LHCN-M2 (cell line): ENCODE measurements around the gene XPC. TPM values are rescaled to one million over a fixed set of nuclear protein-coding genes. Genes with fewer than 3 reads are reported as not detected.
"Not testable (repeated sequence)": the region's sequence is repeated elsewhere in the genome, so short reads cannot be mapped to it uniquely, and the experiment has no call there.

Source experiments
- DNase-seq: peaks from one replicate; pipeline ENCODE4 v3.0.0-alpha.2; 2012; ENCODE audit warnings: low read depth
- total RNA-seq: library from RNA; depleted of rRNA; stranded (reverse); fragments of >200 nt; gene quantifications from 2 replicates; pipeline ENCODE4 v1.2.3, GENCODE V29; 2014; rRNA removed

Gene XPC
- total RNA-seq, 1 experiment from 2014 or later: 45.2 TPM

DNA sequence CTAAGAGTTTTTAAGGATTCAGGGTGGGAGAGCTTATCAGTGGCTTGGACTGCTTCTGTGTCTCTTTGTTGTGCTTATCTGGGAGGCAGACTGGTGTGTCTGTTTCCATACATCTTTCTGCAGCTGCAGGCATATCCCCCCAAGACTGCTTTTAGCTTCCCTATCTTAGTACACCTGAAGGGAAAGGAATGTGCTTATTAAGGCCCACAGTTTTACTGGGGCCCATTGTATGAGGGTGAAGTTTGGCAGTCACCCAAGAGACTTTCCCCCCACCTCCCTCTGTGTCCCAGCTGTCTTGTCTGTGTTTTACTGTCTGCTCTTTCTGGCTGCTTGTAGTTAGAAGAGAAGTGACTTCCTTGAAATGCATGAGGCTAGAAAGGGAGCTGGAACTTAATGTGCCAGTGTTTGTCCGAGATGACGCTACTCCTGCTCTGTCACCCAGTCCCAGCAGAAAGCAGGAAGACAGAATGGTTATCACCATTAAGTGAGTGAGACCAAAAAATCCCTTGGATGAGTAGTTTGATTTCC lies 57.4 kb downstream of the XPC start:
- not testable (repeated sequence) for DNase-seq

DNA sequence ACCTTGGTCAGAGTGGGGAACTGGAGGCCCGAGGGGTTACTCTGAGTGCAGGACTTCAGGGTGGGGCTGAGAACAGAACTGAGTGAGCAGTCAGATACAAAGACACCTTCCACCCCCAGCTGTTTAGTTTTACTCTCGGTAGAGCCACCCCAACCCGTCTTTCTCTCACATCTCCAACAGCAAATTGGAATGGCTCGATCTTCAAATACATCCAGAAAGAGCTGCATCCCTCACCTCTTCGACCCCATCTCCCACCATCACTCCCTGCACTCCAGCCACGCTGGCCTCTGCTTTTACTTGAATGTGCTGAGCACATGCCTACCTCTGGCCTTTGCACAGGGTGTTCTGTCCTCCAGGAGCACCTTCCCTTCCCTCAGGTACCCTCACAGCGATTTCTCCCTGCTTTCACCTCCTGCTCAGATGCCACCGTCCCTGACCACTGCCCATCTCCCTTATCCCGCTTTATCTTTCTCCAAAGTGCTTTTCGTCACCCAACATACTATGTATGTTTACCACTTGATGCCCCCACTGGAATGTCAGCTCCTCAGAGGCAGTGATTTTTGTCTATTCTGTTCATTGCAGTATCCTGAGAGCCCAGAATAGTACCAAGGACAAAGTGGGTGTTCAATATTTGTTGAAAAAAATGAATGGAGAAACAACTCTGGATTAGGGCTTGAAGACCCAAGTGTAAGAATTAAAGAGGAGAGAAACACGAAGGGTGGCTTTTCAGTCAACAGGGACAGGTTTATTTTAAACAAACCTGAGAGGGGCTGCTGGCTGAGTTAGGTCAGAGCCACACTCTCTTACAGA lies 58.1 kb downstream of the XPC start:
- no peak for DNase-seq

DNA sequence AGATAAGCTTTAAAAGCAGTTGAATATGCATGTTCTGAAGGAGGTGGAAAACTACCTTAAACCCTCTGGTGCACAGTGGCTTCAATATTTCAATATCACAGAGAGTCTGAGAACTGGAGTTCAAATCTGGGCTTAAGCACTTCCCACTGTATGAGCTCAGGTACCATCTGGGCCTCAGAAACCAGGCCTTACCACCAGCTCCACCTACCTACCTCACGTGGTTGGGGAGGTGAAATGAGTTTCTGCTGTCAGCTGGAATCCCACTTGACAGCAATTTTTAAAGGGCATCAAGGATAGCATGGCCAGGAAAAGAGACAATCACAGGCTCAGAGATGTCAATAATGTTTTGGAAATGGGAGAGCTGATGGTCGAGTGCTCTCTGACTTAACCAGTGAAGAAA lies 58.8 kb downstream of the XPC start:
- DNase-seq: no peak

DNA sequence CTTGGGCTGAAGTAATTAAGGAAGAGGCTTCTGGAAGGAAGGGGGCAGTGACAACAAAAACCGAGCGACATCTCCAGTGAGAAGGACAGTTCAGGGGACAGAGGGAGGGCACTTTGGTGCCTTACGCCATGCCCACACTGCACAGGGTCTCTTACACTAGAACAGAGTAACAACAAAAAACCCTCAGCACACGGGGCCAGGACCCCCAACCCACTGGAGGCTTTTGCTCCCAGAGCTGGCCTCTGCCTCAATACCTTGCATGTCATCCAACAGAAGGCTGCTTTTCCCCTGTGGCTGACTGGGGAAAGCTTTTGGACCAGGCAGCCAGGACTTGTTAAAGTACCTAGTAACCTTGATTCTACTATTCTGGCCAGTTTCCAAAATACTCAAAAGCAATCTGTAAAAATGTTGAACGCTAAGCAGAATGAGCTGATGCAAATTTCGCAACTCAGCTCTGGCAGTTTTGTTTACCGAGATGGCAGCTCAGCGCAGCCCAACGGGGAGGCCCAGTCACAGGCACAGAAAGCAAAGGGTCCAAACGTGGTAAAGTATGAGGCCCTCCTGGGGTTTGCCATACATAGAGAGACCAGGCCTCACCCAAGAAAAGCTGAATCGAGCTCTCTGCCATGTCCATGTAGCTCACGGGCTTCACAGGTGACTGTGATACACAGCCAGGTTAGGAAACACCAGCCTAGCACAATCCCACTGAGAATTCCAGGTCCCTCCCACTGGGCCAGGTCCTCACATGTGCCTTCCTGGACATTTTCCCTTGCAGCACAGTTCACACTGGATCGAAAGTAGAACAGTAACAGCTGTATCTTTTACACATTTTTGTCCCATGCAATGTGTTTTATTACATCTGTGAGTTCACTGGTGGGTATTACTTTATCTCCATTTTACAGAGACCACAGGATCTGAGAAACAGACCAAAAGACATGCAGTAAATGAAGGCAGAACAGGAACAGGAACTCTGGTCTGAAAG lies 59.7 kb downstream of the XPC start:
- no peak for DNase-seq

DNA sequence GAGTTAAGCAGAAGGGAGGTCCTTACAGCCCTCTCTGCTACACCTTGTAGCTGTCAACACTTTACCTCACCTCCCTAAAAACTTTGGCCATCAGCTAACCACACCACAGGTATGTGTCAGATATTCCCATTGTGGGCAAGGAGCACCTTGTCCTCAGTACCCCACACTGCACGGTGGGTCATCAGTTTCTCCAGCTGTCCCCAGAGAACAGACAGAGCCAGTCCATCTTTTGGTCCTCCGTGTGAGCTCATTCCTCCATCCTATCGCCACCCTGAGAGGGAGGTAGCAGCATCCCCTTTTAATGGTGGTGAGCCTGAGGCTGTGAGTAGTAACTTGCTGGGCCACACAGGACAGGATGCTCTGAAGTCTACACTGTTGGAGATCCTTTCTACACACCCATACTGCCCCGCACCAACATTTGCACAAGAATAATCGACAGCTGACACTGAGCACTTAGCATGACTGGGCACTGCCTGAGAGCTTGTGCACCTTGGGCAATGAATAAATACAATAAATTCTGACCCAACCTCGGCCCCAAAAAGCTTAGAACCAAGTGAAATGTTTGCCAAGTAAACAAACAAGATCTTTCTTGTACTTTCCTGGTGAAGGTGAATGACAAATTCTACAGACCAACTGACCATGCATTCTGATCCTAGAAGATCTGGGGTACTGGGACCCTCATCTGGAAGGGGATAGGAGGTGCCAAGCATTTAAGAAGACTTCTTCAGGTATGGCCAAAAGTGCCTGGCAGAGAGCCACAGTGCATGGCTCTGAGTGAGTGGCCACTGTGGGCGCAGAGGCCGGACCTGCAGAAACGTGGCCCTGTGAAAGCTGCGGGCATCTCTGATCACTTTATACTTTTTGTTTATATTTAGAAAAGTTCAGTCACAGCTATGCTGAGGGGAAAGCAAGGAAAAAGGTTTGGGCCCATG lies 60.7 kb downstream of the XPC start:
- DNase-seq: no peak

DNA sequence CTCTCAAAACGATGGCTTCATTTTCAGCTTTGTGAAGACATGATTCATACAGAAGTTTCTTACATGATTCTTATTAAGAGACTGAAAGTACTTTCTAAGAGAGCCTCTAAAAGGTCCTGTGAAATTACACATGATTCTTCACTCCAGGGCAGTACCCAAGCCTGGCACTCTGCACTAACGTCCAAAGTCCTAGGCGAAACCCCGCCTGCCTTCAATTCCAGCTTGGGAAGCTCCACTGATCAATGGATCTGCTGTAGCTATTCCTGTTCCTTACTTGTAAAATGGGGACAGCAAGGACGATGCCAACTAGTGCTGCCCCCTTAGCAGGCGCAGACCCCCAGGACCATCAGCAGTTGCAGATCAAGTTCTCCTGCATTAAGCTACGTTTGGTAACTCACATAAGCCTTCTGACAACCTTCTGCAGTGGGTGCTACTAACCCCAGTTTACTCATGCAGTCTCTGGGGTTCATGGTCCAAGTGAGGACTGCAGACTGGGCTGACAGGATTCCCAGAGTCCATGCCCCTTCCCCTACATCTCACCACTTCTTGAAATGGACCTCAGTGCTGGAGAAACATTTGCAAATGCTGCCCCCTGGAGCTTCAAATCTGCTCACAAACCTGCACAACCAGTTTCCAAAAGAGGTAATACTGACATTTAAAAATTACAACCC lies 64.3 kb downstream of the XPC start:
- no peak for DNase-seq

DNA sequence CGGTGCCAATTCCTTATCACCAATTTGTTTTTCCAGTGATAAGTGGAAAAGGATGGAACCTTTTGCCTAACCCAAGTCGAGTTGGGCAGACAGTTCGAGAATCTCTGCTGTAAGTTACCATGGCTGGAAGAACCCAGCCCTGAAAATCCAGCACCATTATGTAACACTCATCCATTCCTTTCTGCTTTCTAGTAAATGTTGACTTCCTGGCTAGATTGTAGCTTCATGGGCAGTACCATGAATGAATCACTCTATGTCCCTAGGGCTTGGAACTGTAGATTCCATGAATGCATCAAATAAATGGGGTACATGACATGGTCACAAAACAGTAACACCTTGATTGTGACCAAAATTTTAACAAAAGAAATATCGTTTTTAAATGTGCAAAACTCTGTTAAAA lies 67.7 kb downstream of the XPC start:
- no peak for DNase-seq

DNA sequence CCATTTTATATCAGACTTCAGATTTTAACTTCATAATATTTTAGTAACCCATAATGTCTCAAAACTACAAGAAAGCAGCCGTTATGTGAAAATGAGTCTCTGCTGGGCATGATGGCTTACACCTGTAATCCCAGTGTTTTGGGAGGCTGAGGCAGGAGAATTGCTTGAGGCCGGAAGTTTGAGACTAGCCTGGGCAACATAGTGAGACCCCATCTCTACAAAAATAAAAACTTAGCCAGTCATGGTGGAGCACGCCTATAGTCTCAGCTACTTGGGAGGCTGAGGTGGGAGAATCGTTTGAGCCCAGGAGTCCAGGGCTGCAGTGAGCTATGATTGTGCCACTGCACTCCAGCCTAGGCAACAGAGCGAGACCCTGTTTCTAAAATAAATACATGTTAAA lies 68.6 kb downstream of the XPC start:
- not testable (repeated sequence) for DNase-seq

DNA sequence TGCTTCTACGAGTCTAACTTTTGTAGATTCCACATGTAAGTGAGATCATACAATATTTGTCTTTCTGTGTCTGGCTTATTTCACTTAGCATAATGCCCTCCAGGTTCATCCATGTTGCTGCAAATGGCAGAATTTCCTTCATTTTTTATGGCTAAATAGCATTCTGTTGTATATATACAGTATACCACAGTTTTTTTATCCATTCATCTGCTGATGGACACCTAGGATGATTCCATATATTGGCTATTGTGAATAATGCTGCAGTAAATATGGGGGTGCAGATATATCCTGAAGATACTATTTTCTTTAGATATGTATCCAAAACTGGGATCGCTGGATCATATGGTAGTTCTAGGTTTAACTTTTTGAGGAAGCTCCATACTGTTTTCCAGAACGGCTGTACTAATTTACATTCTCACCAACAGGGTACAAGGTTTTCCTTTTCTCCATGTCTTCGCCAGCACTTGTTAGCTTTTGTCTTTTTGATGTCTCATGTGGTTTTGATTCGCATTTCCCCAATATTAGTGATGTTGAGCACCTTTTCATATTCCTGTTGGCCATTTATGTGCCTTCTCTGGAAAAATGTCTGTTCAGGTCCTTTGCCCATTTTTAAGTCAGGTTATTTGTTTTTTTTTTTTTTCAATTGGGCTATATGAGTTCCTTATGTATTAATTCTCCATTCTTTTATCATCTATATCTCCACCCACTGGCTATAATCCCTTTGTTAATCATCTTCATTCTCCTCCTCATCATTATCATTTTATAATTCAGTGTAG lies 80.6 kb downstream of the XPC start:
- DNase-seq: no peak

DNA sequence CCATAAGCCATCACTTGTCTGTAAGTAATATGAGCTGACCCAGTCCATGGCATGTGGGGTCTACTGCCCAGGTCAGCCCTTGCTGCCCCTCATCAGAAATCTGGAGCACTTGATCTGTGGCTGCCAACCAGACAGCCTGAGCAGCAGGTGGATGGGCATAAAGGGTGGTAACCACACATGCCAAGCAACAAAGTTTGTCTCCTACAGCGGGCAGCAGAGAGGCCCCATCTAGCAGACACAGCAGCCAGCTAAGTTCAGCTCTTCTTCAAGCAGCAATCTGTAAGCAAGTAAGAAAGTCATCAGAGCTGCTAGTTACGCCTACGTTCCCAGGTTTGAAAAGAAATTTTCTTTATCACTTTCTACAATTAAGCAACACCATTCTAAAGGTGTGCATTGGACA lies 81.7 kb downstream of the XPC start:
- DNase-seq: no peak

Other genes with a start within 250 kb of the XPC start
- 27.2 and 27.3 TPM in 2 replicates for gene CHCHD4, start 53.7 kb downstream of the XPC start, total RNA-seq
- 92.5 and 101 TPM in 2 replicates for gene TMEM43, start 53.5 kb downstream of the XPC start, total RNA-seq
- gene LSM3, start 216 bp upstream of the XPC start, total RNA-seq: 22.7 and 22.8 TPM in 2 replicates
- 21.4 and 25.5 TPM in 2 replicates for gene SLC6A6, start 224.0 kb upstream of the XPC start, total RNA-seq